Body of pancreas (tissue), 4 donors: ENCODE results near the gene BIK. TPM values are rescaled to one million over a fixed set of nuclear protein-coding genes. Genes with fewer than 3 reads are reported as not detected.
"Not testable (repeated sequence)": the region's sequence is repeated elsewhere in the genome, so short reads cannot be mapped to it uniquely, and the experiment has no call there.

ENCODE experiments used
- ATAC-seq: fragments of 150-250 bp; one replicate; pipeline ENCODE4 v1.9.1; 2016
- DNase-seq, 4 donors: peaks; one replicate each; pipeline ENCODE4 v3.0.0-alpha.2; 2019
- H3K27ac ChIP-seq, 4 donors: fragments of 200-600 bp; sonication (generic); 1 replicate in 3 of 4; 2 replicates in 1 of 4; pipeline versions ENCODE4 v1.5.1 to v1.6.1; 2016 to 2019; ENCODE audit warnings: mild to moderate bottlenecking in 1 of 4, mixed read lengths in 1 of 4, moderate library complexity in 1 of 4
- H3K27me3 ChIP-seq, 2 donors: fragments of 200-600 bp; sonication (generic); one replicate each; pipeline ENCODE4 v1.6.0; 2016; ENCODE audit warnings: mild to moderate bottlenecking in 1 of 2
- H3K36me3 ChIP-seq, 2 donors: fragments of 200-600 bp; sonication (generic); replicated peaks in 1 of 2; 2 replicates each; pipeline ENCODE4 v1.5.1; 2016; ENCODE audit warnings: low read depth in 2 of 2; ENCODE audit not compliant: insufficient read depth in 1 of 2
- H3K4me1 ChIP-seq: fragments of 200-600 bp; sonication (generic); one replicate; pipeline ENCODE4 v1.6.0; 2016
- H3K4me3 ChIP-seq, 2 donors: fragments of 200-600 bp; sonication (generic); 1 replicate in 1 of 2; 2 replicates in 1 of 2; pipeline ENCODE4 v1.5.1; 2016 to 2019
- H3K9me3 ChIP-seq, 3 donors: fragments of 200-600 bp; sonication (generic); 1 replicate in 2 of 3; 2 replicates in 1 of 3; pipeline ENCODE4 v1.5.1; 2016
- CTCF ChIP-seq, 7 experiments: fragments of 450-650 bp in 4 of 7; fragments of 200-600 bp in 3 of 7; sonication (generic) in 3 of 7; IDR thresholded peaks; one replicate each; pipeline ENCODE4 v1.5.1; 2016 to 2019; ENCODE audit warnings: antibody characterized with exemption in 7 of 7
- POLR2A ChIP-seq, 3 donors: fragments of 450-650 bp; IDR thresholded peaks; one replicate each; pipeline ENCODE4 v1.6.1; 2016; ENCODE audit warnings: antibody characterized with exemption in 3 of 3, mild to moderate bottlenecking in 2 of 3
- WGBS, 2 donors: methylation state at CpG; one replicate each; pipeline ENCODE4 v1.1.5; 2017; 5-methylcytosine and 5-hydroxymethylcytosine counted together
- intact Hi-C: fragments of 100-400 bp; cut with DNase I; formaldehyde crosslinking; loops from one replicate; pipeline ENCODE4 v1.15.1; 2023
- total RNA-seq, 2 donors: library from RNA; depleted of rRNA; stranded (reverse); fragments of >200 nt; gene quantifications; one replicate each; pipeline ENCODE4 v1.1.0, GENCODE V29; 2016

Gene BIK
- total RNA-seq, 2 donors from 2014 or later, result 1.6 to 11.5 TPM

GRCh38 chr22:43144949-43145348 is 34.4 kb downstream of the BIK start:
- no peak overlapping the region for H3K27ac ChIP-seq
- TF ChIP-seq CTCF (IDR thresholded peaks at IDR 0.05), result no peak
- TF ChIP-seq POLR2A (IDR thresholded peaks at IDR 0.05), result no peak
- H3K4me3 ChIP-seq, result no peak overlapping the region
- H3K36me3 ChIP-seq, result no peaks in the 10 kb centered on the region
- intact Hi-C loops, result no loop called here
- no peaks in the 10 kb centered on the region for H3K9me3 ChIP-seq
- no peaks in the 10 kb centered on the region for H3K27me3 ChIP-seq
- ATAC-seq (no peak), DNase-seq (no peak)
- WGBS, 2 donors, result 72 to 80% methylated on average over 3 of the region's 3 CpGs
- peaks cover 15% of the 10 kb centered on the region for H3K4me1 ChIP-seq

GRCh38 chr22:43145371-43145770 is 34.8 kb downstream of the BIK start:
- H3K27ac ChIP-seq, H3K27me3 ChIP-seq, H3K36me3 ChIP-seq, intact Hi-C loops, H3K9me3 ChIP-seq, DNase-seq, H3K4me3 ChIP-seq, ATAC-seq: not testable (repeated sequence)
- H3K4me1 ChIP-seq, result peaks cover 15% of the 10 kb centered on the region
- WGBS, 2 donors, result 88 to 91% methylated on average over 8 of the region's 8 CpGs

- H3K27ac ChIP-seq, result peak overlapping the region in 1 of 4 donors; percentile 49
- H3K27me3 ChIP-seq, H3K4me3 ChIP-seq, H3K9me3 ChIP-seq, intact Hi-C loops, ATAC-seq, H3K36me3 ChIP-seq: not testable (repeated sequence)
- WGBS, 2 donors, result 68 to 72% methylated on average over 15 of the region's 15 CpGs
- peaks cover 12% of the 10 kb centered on the region for H3K4me1 ChIP-seq
- peak in 1 of 4 donors; percentile 49 for DNase-seq
These were observed 35.8 kb downstream of the BIK start for GRCh38 chr22:43146332-43146731.

GRCh38 chr22:43147821-43148220 is 37.3 kb downstream of the BIK start:
- WGBS, 2 donors, result 55 to 59% methylated on average over 8 of the region's 8 CpGs
- Histone ChIP-seq H3K4me1 (peaks cover 14% of the 10 kb centered on the region), H3K36me3 (no peaks in the 10 kb centered on the region), H3K4me3 (no peak overlapping the region), H3K27ac (peak overlapping the region in 1 of 4 donors; percentile 49), H3K9me3 (no peaks in the 10 kb centered on the region), H3K27me3 (no peaks in the 10 kb centered on the region)
- DNase-seq (no peak), ATAC-seq (no peak)
- TF ChIP-seq POLR2A (IDR thresholded peaks at IDR 0.05) (no peak), CTCF (IDR thresholded peaks at IDR 0.05) (no peak)
- intact Hi-C loops, result no loop called here

GRCh38 chr22:43148581-43148980 is 38.0 kb downstream of the BIK start:
- no peak for DNase-seq

More at GRCh38 chr22:43148581-43148980, 38.0 kb downstream of the BIK start:
- no peak for TF ChIP-seq CTCF (IDR thresholded peaks at IDR 0.05)
- TF ChIP-seq POLR2A (IDR thresholded peaks at IDR 0.05), result no peak
- intact Hi-C loops, result no loop called here
- Histone ChIP-seq H3K4me1 (peaks cover 17% of the 10 kb centered on the region), H3K27me3 (no peaks in the 10 kb centered on the region), H3K4me3 (no peak overlapping the region), H3K27ac (no peak overlapping the region), H3K9me3 (no peaks in the 10 kb centered on the region), H3K36me3 (no peaks in the 10 kb centered on the region)
- ATAC-seq, result no peak
- WGBS, 2 donors, result 62% methylated on average over 6 of the region's 6 CpGs; no CpG with 5 or more reads in 1 of the 2 donors
